HG03571 (cell line): Measurements from ENCODE around the gene EBF3.

Experiments
- ATAC-seq: cut with Tn5 transposase; IDR thresholded peaks from one replicate; pipeline ENCODE4 v1.9.1; 2021; ENCODE audit not compliant: unreplicated experiment

EBF3 gene

DNA sequence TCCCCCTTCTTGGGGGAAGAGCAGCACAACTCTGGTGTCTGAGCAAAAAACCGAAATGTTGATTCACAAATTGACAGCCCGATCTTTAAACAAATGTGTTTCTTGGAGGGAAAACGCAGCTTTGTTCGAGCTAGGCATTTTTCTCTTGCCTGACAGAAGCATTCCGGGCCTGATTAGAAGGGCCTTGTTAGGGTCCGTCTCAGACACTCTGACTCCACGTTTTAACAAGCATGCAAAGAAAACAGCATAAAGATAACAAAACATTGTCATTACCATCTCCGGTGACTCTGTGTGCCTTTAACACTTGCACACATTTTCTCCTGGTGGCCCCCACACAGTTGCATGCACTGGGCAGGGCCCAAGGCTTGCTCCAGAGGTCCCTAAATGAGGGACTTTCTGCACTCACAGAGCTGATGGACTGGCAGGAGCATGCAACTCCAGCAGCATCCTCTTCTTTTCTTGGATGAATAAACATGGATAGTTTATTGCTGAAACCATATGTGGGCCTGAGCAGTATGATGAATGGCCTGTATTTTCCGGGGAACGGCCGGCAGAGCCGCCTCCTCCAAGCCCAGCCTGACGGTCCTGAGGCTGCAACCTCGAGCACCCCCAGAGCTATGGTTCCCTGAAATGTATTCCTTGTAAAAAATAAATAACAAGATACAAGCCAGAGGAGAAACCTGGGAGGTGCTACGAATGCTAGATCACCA, 50.9 kb downstream of the EBF3 start:
- ATAC-seq: no peak

DNA sequence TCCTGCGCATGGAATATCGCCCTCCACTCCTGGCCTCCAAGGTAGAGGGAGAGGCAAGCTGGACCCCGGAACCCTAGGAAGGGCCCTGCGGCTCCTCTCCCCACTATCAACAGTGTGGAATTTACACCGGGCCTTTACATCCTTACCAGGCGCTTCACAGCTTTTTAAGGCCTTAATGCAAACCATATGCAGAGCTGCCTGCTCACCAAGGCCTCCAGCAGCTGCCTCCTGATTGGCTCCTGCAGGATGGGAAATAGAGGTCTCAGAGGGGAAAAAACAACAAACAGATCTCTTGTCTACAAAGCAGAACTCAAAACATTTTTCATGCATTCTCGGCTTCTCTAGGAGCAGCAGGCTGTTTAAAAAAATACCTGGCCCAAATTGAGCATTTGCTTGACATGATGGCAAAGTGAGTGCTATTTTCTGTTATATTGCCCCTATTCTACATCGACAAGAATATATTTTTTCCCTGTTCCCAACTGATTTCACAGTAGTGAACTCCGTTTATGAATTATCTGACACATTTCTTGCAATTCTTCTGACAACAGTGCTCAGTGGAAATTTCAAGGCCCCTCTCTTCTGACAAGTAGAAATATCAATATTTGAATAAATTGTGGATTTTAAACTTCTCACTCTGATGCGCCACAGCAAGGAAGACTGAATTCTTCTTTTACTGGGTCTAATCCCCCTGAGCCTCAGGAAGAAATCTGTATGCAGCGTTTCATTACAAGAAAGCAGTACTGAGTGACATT, 51.7 kb downstream of the EBF3 start:
- no peak for ATAC-seq

DNA sequence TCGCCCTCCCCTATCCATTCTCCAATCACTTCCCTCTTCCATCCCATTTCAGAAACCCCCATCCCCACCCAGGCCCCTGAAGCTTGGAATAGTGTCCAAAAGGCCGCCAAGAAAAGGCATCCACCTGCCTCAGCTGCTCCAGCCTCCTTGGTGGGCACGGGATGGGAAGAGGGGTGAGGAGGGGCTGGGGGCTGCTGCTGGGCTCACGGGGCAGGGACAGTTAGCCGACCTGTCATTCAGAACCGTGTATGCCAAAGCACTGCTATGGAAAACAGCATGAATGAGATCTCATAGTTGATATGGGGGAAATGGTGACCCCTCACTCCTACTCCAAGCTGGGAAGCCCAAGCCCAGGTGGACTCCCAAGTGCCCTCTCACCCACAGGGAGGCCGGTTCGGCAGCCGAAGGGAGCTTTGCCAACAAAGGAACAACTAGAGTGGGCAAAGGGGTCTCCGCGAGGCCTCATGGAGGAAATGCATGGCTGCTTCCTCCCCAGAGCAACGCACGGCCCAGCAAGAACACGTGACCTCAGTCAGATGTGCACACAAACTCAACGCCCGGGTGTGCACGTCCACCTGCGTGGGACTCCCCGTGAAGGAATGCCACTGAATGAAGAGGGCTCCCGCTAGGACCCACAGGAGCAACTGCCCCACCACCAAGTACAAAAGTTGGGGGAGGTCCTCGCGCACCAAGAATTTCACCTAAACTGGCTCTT, 52.5 kb downstream of the EBF3 start:
- no peak for ATAC-seq

DNA sequence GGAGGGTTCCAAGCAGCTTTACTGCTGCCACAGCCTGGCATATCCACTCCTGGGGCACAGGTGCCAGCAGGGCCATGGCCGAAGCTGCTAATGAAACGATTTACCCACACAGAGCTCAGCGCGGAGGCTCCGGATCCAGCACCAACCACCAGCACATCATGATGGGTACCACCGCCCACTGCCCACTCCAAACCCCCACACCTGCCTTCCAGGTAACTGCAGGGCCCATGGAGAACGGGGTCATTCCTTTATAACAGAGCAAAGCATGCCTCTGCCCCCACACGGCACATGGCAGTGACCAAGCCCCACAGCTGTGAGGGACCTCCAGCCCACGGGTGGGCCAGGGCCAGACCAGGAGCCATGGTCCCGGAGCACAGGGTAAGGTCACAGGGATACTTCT, 53.2 kb downstream of the EBF3 start:
- ATAC-seq: no peak

DNA sequence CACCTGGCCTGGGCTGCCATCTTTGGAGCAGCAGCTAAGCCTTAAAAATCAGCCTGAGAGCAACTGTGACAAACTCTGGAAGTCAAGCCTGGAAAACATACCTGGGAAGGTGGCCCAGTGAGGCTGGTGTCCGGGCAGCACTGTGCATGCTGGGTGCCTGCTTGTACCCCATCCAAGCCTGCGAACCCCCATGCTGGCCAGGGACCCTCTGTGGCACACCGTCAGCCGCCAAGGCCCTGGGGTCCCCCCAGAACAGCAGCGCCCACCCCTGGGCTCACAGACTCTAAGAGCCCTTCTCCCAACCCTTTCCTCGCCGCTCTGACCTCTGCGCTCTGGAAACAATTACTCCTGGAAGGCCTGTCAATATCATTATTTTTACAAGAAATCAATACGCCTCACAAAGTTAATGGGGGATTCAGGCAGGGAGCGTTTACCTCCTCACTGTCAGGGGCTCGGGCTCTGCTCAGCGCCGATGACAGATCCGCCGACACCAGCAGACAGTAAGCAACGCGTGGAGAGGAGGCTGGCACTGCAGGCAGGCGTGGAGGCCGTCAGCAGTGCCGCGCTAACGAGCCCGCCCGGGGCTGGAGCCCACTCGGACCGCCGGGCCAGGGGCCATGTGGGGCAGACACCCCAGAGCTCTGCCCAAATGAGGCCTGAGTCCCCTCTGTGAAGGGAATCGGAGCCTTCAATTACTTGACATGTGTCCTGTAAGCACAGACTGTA, 54.4 kb downstream of the EBF3 start:
- ATAC-seq: no peak

DNA sequence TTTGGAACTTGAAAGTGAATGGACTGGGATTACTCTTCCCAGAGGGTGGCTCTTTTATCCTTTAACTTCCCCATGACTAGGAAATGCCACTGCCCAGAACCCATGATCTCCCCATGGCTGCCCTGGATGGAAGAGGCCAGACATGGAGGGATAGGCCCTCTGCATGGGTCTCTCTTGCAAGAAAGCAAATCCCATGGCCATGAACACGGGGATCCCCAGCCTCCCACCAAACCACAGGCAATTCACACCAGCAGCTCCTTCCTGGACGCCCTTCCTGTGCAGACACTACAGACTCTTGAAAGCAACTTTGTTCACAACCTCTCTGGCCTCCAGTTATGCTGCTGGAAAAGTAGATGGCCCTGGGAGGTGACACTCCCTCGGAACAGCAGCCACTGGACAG, 55.0 kb downstream of the EBF3 start:
- ATAC-seq: no peak

DNA sequence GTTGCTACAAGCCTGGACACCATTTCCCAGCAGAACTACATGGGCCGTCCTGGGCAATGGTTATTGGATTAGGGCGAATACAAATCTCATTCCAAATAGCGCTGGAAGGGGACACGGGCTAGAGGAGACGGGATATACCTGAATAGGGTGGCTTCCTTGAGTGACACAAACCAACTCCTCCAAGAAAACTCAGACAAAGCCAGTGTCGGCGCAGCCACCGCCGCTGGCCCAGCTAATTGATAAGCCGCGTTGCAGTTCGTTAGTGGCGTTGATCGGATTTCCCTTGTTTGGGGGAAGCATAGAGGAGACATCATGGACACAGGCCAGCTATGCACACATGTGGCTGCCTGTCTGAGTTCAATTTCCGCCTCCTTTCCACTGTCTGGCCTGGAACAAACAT, 55.7 kb downstream of the EBF3 start:
- ATAC-seq: no peak

DNA sequence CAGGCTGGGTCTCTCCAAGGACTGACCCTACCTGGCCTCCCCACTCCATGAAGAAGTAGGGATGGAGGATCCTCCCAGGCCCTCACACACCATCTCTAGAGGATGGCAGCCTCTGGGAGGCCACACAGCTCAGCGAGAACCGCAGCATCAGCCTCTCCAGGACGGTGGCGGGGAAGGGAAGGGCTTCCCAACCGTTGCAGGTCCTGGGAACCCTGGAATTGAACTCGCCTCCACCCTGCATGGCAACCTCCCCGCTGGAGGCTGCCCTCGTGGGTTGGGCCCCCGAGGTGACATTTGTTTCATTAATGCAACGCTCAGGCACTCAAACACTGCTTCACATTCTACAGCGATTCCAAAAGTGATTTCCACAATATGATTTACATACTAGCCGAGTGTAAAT, 58.5 kb downstream of the EBF3 start:
- ATAC-seq: no peak

DNA sequence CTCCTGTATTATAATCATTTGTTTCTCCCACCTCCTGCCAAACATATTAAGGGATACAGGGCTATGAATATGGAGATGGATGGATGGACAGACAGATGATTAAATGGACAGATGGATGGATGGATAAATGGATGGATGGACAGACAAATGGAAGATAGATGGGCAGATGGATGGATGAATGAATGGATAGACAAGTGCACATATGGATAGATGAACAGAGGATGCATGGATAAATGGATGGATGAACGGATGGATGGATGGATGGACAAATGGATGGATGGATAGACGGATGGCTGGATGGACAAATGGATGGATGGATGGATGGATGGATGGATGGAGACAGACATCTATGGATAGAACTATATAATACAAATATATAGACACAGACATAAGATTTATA, 59.8 kb downstream of the EBF3 start:
- no peak for ATAC-seq

DNA sequence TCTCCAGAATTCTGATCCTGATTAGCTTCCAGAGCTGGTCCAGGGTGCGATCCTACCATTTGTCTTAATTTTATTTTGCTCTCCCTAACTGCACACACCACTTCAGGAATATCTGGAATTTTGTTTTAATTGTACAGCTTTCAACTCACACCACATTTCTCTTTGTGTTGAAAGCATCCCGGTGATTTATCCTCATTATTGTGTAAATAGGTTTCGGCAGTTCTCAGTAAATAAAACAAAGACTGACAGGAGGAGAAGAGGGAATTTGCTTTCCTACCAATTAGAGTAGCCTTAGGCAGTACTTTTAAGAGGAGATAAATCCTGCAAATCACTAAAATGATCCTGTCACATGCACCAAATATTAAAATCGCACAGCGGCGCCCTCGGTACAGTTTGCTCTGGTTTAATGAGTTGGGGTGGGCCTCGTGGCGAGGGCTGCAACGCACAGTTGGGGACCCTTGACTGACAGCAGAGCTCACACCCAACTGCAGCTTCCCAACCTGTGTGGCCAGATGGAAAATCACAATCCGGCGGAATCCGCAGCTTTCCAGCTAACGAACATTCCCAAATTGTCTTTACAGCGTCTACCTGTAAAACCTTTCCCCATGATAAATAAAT, 62.6 kb downstream of the EBF3 start:
- ATAC-seq: no peak

DNA sequence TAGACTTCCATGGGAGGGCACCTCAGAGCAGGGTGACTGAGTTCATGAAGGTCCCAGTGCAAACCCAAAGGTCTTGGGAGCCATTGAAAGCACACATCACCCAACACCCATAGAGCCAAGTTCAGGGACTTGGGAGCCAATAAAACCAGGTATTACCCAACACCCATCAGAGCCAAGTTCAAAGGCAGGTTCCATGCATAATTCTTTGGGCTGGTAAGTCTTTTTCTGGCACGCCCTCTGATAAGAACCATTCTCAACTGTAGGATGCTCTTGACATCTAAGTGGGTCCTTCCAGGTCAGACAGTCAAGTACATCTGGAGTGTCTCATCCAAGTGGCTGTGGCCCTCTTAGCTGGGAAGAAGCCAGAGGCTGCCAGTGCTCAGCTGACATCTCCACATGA, 63.2 kb downstream of the EBF3 start:
- no peak for ATAC-seq

DNA sequence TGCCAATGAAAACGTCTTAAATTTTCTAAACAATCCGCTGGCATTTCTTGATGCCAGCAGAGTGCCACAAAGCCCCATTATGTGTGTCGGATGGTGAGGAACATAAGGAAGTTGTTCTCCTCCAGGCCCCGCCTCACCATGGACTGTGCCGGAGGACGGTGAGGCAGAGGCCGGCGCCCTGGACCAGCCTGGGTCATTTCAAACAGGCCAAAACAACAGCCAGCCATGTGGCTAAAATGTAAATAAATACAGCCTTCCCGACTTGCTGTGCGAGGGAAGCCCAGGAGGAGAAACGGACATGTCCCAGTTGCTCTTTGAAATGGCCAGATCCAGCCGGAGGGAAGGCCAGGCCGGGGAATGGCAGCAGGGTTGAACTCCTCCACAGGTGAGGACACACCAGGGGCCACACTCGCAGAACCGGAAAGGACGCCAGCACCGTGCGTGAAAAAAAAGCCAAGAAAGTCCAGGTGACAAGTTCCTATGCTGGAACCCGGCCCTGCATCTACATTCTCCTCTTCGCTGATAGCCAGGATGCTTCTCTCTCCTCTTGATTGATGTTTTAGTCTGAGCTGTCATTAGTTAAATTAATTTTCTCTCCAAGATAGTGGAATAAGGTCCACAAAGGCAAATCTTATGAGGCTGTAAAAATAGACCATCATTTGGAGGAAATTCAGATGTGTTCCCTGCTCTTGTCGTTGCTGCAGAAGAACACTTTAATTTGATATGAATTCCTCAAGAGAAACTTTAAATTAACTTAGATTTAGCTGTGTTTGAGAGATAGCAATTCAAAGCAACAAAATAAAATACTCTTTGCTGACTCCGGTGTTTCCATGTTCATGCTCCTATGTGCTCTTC, 64.6 kb downstream of the EBF3 start:
- ATAC-seq: no peak

DNA sequence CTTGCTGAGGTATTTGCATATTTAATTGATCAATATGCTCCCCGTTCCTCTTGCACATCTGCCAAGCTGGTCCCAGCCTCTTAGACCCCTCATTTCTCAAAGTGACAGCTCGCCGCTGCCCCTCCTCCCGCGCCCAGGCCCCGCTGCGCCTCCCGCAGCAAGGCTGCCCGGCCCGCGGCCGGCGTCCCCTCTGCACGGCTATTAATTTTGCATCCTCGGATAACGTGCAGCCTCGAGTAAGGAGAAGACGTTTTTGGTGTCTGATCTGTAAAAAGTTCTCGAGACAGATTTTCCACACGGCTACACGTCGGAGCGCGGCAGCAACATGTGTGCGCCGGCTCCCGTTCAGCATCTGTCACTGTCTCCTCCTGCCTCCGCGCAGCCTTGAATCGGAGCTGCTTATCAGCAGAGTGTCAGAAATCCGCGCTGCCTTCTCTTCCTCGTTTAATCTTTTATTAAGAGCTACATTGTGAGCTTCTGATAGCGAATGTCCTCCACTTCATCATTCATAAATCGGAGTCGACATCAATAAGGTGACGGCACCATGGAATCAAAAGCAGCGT, 65.3 kb downstream of the EBF3 start:
- ATAC-seq: no peak

DNA sequence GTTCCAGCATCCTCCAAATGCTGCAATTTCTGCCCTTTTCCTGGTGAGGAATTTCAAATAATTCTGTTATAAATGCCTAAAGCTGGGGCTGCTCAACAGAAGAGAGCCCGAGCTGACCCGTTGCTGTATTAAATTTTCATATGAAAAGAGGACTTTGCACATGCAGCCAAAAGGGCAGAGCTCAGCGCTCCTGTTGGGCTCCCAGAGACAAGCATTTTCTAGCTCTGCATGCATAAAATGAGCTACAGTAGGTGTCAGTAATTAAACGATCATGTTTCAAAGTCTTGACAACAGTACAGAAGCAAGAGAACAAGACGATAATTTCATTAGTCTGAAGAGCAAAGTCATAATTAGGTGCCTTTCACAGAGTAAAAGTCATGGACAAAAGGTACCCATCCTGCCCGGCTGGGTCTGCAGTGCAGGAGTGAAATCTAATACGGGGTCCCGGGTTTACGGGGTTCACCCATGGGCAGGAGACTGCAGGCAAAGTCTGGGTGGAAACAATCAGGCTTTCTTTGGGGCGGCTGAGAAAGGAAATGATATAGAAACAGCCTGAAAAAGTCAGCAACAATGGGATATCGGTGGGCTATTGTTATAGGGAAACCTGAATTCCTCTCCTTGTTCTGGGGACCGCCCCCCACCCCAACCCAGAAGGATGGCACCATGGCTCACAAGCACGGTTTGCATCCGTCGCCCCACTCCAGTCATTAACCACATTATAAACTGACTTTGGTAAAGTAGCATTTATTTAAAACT, 66.0 kb downstream of the EBF3 start:
- no peak for ATAC-seq

DNA sequence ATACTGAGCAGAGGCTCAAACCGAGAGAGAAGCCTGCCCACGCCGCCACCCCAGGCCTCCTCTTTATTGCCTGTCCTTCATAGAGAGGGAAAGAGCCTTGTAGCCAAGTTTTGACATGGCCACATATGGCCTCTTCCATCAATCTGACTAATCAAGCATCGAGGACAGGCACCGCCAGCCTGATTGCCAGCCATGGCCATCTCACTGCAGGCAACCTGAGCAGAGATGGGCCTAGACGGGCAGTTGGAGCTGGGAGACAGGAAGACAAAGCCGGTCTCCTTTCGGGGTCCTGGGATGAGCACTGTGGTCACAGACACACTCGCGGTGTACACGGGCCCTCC, 67.2 kb downstream of the EBF3 start:
- no peak for ATAC-seq

DNA sequence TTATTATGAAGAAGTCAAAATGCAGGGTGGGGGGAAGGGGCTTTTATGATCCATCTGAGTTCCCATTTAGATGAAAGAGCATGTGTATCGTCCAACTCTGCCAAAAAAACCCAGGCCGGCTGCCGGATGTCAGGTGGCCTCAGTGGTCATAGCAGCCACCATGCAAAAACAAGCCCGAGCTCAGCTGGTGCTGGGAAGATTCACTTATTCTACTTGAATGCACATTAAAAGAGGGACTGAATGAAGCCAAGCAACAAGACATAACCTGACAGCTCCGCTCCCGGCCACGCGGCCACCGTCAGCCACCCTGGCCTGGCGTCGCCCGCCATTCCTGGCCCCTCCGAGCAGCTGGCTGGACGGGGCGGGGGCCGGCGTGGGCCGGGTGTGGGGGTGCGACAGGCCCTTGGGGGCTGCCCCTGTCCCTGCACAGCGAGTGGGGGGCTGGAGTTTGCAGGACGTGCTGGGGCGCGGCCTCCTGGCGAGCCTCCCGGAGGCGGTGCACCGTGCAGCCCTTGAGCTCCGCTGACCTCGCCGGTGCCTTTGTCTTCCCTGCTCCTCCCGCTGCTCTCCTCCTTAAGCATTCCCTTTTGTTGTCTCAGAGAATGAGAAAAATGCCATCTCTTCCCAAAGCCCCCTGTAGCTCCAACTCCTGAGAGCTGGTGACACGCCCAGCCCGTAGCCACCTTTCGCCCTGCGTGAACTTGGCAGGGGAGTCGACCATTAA, 67.8 kb downstream of the EBF3 start:
- ATAC-seq: no peak

DNA sequence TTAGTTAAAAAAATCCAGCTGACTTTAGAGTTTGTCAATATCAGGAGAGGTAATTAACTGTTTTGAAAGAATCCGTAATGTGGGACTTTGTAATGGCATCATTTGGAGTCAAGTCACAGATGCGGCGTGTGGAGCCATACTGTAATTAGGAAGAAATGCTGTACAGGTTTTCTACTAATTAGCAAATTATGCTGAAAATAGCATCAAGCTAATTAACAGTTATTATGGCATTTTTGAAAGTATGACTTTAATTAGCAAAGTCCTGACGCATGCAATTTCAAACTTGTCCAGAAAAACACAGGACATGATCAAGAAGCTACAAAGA, 68.3 kb downstream of the EBF3 start:
- no peak for ATAC-seq

DNA sequence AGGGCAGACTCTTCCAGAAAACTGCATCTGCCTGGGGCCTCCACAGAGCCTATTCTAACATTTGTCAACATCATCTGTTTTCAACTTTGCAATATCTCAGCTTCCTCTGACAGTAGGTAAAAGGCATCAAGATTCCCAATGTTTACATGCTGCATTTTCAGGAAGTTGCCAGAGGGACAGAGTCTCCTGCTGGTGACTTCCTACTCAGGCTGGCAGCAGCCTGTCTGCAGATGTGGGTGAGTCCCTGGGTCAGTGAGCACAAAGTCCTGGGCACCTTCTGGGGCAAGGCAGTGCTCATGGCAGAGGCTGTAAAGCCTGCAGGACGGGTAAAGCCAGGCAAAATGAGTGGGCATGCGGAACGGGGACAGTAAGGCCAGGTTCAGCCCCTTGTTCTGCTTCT, 69.4 kb downstream of the EBF3 start:
- no peak for ATAC-seq
